ENCODE results near the gene AK8.

Gene AK8

DNA sequence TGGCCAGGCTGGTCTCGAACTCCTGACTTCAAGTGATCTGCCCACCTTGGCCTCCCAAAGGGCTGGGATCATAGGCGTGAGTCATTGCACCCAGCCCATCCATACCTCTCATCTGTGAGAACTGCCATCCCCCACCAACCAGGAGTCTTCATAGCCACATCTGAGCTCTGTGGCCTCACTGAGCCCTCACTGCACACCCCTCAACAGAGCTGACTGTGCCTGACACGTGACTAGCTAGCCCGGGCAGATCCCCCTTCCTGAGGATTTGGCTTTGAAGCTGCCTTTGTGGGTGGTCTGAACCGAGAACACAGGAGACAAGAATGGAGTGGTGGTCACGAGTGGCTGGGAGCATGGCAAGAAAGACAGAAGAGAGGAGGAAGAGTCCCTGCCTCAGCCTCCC, 15.6 kb downstream of the AK8 start:
- DNase-seq (ENCODE audit: extremely low spot score, insufficient read length, low read depth) (no peak), FAIRE-seq (no peak)

DNA sequence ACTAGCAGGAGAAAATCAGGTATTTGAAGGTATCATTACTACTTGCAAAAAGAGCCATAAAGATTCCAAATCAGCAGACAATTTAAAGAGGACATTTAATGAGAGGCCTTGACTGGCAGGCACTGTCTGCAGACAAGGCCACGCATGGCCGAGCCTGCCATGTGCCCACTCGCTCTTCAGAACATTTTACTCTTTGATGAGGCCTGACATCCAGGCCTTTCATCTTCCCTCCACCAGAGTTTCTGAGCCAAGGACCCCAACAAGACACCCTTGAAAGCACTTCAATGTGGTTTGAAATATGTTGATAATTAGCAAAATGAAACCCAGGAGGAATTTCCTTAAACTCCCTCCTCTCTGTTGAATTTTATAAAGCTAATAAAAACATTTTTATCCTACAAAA, 16.4 kb downstream of the AK8 start:
- DNase-seq (ENCODE audit: extremely low spot score, insufficient read length, low read depth) (no peak), FAIRE-seq (no peak)

DNA sequence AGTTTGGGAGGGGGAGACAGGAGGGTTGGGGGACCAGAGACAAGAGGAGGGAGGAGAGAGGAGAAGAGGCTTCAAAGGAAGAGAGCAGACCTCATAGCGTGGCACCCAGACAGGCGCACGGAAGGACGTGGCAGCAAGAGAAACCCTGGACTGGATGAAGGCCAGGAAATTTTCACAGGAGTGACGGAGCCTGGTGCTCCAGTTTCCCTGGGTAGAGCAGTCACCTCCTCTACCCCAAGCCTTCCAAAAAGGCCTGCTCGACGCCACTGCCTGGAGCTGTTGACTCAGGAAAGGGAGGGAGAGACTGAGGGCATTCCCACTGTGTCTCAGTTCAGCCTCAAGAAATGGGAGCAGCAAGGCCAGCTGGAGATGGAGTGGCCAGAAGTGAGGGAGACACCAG, 19.3 kb downstream of the AK8 start:
- no peak for FAIRE-seq
- DNase-seq (ENCODE audit: extremely low spot score, insufficient read length, low read depth) = no peak

DNA sequence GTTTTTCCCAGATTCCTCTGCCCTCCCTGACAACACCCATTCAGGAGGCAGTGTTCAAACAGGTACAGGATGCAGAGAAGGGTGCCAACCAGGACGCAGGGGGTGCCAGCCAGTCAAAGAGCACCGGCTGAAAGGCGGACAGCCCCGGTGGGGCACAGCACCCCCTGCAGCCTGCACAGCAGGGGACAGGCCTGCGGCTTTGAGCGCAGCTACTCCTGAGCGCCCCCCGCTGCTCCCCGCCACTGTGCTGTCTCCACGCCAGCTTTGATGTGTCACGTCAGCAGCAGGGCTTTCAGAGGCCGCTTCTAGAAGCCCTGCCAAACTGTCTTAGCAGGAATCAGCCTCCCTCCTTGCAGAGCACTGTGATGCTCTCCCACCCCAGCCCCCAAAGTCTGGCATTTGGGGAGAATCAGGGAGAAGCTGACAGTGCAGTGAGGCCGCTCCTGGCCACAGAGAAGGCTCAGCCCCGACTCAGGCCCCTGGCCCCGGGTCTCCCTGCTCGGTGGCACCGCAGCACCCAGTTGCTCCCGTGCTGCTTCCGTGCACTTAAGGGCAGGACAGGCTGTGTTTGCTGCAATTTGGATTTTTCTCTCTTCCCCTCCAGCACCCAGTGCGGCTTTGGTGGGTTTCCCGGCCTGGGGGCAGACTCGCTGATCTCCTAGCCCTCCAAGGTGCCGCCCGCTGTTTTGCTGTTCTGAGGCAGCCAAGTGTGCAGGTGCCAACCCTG, 20.3 kb downstream of the AK8 start:
- FAIRE-seq (no peak), DNase-seq (ENCODE audit: extremely low spot score, insufficient read length, low read depth) (no peak)

DNA sequence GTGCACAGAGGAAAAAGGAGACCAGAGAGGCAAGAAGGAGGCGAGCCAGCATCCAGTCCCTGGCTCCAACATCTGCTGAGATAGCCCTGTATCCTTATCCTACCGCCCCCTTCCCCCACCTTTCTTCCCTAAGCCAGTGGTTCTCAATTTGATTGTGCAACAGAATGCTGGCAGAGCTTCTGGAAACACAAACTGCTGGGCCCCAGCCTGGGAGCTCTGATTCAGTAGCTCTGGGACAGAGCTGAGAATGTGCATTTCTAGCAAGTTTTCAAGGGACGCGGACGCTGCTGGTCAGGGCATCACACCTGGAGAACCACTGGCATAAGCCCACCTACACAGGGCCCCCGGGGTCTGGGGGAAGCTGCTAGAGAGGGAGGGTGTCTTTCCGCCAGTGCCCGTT, 21.1 kb downstream of the AK8 start:
- DNase-seq (ENCODE audit: extremely low spot score, insufficient read length, low read depth) = no peak

DNA sequence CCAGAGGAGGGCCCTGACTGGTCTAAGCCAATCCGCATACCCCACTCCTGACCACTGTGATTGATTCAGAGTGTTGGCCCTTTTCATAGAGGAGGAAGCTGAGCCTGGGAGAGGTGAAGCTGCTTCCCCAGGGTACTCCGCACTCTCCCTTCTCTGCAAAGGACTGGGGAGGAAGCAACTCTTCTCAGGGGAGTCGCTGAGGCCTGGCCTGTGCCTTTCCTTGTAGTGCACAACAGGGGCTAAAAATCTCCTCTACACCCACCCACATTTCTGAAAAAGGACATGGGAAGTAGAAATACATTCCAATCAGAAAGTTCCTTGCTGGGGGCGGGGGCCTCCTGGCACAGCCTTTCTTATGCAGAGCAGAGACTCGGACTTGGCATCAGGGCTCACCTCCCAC, 22.2 kb downstream of the AK8 start:
- no peak for DNase-seq (ENCODE audit: extremely low spot score, insufficient read length, low read depth)
- FAIRE-seq = no peak

More for the DNA sequence above, 21.1 kb downstream of the AK8 start:
- FAIRE-seq = no peak

DNA sequence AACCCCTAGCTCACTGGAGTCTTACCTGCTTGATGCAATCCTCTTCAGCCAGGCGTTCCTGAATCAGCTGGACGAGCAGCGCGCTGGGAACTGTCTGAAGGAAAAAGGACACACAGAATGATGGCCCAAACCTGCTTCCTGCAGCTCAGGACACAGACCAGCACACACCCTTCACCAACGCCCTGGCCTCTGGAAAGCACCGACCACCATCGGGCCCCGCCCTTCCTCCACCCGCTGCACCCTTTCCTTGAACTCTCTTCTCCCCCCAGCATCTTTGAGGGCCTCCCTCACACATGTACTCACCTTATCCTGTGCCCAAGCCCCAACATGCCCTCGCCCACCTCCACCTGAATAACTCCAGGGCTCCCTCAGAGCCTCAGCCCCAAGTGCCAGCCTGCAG, 23.3 kb downstream of the AK8 start:
- FAIRE-seq = no peak
- no peak for DNase-seq (ENCODE audit: extremely low spot score, insufficient read length, low read depth)

DNA sequence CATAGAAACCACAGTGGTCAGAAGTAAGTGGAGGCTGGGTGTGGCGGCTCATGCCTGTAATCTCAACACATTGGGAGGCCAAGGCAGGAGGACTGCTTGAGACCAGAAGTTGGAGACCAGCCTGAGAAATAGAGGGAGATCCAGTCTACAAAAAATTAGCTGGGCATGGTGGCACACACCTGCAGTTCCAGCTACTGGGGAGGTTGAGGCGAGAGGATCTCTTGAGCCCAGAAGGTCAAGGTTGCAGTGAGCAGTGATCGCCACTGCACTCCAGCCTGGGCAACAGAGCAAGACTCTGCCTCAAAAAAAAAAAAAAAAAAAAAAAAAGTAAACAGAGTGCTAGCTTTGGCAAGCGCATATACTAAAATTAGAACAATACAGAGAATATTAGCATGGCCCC, 24.6 kb downstream of the AK8 start:
- DNase-seq (ENCODE audit: extremely low spot score, insufficient read length, low read depth) (no peak), FAIRE-seq (no peak)

DNA sequence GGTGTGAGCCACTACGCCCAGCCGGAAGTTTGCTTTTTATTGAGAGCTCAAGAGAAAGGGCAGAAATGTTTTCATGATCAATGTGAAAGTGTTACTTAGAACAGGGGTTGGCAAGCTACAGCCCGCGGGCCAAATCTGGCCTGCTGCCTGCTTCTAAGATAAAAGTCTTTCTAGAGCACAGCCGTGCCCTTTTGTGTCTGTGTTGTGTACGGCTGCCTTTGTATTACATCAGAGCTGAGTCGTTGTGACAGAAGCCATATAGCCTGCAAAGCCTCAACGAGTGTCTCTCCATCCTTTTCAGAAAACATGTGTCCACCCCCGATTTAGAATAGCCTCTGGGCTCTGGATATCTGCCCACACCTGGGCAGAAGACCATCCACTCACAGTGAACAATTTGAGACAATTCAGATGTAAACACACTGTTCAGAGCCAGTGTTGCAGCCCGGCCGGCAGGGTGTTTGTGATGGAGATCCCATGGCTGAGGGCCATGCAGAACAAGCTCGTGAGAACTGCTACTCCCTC, 28.8 kb downstream of the AK8 start:
- no peak for FAIRE-seq
- DNase-seq (ENCODE audit: extremely low spot score, insufficient read length, low read depth) = no peak

DNA sequence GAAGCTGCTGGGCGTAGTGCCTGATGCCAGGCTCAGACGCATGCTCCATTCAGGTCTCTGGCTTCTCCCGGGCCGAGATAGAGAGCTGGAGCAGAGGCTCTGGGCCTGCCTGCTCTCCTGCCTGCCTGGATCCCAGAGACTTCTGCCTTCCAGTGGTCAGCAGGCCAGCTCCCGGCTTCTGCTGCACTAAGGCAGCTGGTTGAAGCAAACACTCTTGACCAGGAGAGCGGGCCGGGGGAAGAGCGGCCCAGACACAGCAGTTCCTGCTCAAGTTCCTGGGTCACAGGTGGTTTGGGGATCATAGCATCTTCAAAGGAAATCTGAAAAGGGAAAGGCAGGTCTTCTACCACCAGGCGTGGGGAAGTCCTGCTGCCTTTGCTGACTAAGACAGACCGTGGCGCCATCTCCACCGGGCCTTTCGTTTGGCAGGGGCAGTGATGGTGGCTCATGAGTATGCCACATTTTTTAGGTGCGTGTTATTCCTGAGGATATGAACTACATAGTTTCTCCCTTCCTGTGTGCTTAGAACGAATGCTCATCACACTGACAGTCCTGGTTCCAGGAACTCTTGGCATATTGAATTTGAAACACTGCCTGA, 31.1 kb downstream of the AK8 start:
- no peak for FAIRE-seq
- no peak for DNase-seq (ENCODE audit: extremely low spot score, insufficient read length, low read depth)

DNA sequence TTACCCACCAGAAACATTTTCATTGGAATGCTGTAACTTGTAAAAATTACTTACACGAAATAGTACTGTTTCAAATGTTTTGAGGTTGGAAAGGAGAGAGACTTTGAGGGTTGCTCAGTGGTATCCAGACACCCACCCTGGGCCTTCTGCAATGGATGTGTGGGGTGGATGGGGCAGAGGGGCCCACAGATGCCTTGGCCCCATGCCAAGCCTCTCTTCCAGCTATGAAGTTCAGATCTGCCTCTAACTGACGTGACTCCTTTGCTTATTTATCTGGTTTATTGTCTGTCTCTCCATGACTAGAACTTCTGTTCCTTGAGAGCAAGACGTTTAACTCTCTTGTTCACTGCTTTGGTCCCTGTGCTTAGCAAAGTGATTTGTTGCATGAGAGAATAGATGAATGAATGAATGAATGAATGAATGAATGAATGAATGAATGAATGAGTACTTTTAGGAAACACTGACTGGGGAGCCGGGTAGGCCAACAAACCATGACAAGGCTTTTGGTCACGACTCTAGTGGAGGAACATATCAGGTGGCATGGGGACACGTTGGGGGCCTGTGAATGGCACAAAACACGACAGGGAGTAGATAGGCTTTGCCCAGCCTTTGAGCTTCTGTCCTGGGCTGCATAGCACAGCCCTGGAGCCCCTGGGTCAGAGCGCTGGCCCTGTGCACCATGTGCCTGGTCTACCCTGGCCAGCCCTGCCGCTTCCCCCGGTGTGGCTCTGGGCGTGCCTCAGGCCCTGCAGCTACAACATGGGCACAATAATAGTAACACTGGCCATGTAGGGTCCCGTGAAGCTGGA, 31.8 kb downstream of the AK8 start:
- DNase-seq (ENCODE audit: extremely low spot score, insufficient read length, low read depth) (no peak), FAIRE-seq (no peak)

DNA sequence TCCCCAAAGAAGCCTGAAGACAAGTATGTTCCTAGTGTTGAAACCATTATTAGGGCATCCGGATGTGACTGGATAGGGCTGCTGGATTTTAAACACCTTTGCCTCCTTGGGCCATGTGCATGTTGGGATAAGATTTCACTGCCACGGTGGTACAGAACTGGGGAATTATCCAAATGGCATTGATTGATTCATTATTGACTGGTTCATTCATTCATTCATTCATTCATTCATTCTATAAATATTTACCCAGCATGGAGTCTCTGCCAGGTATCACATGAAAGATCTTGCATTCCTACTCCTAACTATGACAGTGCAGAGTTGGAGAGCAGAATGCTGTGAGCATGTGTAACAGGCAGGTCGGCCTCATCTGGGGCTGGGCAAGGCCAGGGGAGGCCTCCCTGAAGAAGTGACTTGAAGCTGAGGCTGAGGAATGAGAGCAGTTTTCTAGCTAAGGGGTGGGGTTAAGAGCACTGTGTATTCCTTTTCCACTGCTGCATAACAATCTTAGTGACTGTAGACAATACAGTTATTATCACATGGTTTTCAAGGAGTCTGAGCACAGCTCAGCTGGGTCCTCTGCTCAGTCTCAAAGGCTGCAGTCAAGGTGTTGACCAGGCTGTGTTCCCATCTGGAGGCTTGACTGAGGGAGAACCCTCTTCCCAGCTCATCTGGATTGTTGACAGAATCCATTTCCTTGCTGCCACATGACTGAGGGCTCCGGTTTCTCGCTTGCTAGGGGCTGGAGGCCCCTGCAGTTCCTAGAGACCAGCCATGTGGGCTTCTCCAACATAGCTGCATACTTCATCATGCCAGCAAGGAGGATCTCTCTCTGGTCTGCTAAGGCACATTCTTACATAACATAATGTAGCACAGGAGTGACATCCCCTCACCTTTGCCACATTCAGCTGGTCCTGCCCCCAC, 35.7 kb downstream of the AK8 start:
- DNase-seq (ENCODE audit: extremely low spot score, insufficient read length, low read depth) (no peak), FAIRE-seq (no peak)

DNA sequence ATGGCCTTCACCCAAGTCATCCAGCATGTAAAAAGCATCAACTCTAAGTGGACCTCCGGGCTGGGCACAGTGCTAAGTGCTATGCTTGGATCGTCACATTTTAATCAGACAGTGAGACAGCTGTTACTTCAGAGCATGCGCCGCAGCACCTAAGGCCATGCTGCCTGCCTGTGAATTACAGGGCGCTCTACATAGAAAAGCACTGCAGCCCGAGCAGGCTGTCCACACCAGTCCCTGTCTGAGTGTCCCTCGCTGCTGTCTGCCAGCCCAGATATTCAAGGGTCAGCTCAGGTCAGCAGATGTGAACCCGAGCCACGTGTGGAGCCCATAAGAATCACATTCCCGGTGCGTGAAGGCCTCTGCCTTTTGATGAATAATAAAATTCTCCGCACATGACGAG, 37.1 kb downstream of the AK8 start:
- no peak for DNase-seq (ENCODE audit: extremely low spot score, insufficient read length, low read depth)
- FAIRE-seq = no peak

DNA sequence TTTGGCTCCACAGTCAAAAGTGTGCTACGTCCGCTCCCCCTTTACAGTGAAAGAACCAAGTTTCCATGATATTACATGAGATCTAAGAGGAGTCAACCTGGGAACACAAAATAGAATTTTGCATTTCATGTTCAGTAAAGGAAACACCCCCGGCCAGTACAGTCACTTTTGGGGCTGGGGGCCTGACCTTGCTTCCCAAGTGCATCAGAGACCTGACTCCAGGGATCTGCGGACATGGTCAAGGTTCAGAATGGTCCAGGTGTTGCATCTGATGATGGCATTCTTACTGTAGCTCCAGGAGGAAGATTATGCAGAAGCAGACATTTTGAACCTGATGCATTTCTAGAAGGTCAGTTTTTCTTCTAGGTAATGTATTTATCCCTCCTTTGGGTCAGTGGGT, 39.8 kb downstream of the AK8 start:
- no peak for DNase-seq (ENCODE audit: extremely low spot score, insufficient read length, low read depth)
- no peak for FAIRE-seq

DNA sequence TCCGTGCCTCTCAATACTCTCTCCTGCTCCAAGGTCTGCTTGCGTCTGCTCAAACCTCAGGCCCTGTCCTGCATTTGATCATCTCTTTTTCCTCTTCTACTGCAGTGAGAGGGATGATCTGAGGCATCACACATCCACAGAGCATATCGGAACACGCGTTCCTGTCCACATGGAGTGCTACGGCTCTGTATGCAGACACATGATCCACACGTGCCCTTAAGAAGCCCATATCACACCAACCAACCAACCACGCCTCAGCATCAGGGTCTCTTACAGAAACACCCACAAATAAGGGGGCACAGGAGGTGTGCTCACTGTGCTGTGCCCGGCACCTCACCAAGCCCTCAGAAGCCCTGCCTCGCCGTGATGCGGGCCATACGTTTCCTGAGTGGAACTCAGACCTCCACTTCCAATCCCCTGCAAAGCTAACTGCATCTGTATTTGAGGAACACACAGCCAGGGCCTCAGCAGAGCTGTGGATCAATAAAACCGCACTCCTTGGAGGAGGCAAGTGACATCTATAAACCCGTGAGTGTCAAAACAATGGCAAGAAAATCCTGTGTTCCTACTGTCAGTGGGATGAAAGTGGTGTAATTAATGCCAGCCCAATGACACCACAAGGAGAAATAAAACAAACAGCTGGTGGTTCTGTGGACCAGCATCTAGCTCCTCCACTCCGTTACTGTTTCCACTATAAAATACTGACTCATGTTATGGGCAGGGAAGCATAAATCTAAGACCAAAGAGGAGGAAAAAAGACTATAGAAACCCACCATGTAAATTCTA, 40.4 kb downstream of the AK8 start:
- FAIRE-seq (no peak), DNase-seq (ENCODE audit: extremely low spot score, insufficient read length, low read depth) (no peak)

DNA sequence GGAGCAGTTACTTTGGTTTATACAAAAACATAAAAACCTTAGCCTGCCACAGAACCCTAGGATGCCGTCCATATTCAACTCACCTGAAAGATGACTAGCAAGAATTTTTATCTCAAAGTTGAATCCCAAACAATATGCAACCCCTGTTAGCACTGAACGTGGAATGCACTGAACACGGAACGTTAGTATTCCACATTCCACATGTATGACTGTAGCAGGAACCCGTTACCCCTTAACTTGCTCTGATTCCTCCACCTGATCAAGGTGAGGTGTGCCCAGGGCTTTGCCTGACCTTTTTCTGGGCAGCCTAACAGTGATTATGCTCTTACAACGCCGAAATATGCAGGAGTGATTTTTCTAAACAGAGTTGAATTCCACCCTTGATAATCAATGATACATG, 43.7 kb downstream of the AK8 start:
- FAIRE-seq (no peak), DNase-seq (ENCODE audit: extremely low spot score, insufficient read length, low read depth) (no peak)

DNA sequence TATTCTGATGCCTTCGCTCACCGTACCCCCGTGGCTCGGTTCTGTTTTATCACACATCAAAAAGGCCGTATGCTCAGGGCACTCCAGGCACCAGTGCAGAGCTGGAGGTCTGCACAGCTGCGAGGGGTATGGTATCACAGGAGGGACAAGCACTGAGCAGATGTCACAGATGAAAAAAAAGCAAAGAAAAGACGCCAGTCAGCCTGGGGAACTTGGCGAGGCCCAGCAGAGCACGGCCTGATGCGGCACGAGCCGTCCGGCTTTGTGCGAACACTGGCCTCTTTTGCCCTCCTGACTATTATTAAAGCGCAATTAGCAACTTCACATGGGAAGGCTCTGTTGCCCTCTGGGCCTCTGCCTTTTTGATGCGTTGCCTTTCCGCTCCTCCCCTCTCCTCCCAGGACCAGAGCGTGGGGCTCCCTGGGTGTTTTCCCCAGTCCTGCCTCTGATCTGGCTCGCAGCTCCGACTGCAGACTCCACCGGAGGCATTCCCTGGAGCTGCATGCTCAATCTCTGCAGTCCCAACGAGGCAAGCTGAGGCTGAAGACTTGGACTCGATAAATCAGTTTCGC, 44.4 kb downstream of the AK8 start:
- FAIRE-seq (no peak), DNase-seq (ENCODE audit: extremely low spot score, insufficient read length, low read depth) (no peak)

DNA sequence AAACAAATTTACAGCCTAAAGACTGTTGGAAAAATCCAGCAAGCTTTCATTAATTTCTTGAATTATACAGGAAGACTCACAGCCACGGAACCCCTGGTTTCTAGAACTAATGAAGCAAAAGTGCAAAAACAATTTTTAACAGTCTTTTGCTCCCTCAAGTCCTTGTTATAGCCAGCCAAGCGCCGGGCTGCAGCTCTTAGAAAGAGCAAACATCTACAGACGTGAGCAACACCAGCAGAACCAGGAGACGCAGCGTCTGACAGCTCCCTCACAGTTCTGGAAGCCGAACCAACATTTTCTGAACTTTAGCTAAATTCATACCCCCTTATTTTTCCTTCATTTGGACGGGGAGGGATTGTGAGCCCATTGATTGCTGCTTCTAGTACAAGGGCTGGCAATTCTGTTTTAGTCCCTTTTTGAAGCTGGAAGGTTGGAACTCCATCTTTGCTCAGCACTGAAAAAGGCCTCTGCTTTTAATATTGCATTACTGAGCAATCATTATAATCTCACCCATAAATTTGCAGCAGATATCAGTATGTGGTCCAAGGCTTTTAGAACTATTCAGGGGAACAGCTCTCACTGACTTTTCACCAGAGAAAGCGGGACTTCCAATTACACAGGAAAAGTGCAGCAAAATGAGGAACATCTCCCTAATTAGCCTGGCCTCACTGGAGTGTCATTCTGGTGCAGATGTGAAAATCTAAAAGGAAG, 45.8 kb downstream of the AK8 start:
- no peak for FAIRE-seq
- no peak for DNase-seq (ENCODE audit: extremely low spot score, insufficient read length, low read depth)
